K562 (cell line): Measurements from ENCODE around the gene ZNF785. TPM values are rescaled to one million over a fixed set of nuclear protein-coding genes. Genes with fewer than 3 reads are reported as not detected.

Source experiments
- BCOR ChIP-seq: fragments of 450-650 bp; IDR thresholded peaks from 2 replicates; pipeline ENCODE4 v1.6.1; 2016
- CREB5 ChIP-seq: fragments of 250-450 bp; sonication (Bioruptor Pico); IDR thresholded peaks from 2 replicates; pipeline ENCODE4 v1.5.0; 2020; ENCODE audit warnings: mild to moderate bottlenecking
- EGR1 ChIP-seq: fragments of 450-650 bp; conservative IDR thresholded peaks from 2 replicates; pipeline ENCODE4 v1.6.1; 2017; ENCODE audit warnings: mild to moderate bottlenecking
- FOXA1 ChIP-seq: fragments of 450-650 bp; IDR thresholded peaks from 2 replicates; pipeline ENCODE4 v1.6.1; 2016; ENCODE audit warnings: mild to moderate bottlenecking, borderline replicate concordance
- HDAC6 ChIP-seq: IDR thresholded peaks from 2 replicates; pipeline ENCODE4 v1.6.1; 2012; ENCODE audit warnings: low read depth, mild to moderate bottlenecking, control low read depth, inconsistent platforms, low read length, moderate library complexity
- IRF2 ChIP-seq: sonication (generic); formaldehyde crosslinking; IDR thresholded peaks from 2 replicates; pipeline ENCODE4 v1.8.1; 2022; ENCODE audit warnings: mild to moderate bottlenecking, missing genetic modification reagents
- JUNB ChIP-seq: fragments of 450-650 bp; formaldehyde crosslinking; conservative IDR thresholded peaks from 2 replicates; pipeline ENCODE4 v1.4.0; 2020; ENCODE audit warnings: mild to moderate bottlenecking
- KDM2B ChIP-seq: fragments of 250-450 bp; sonication (Bioruptor Pico); IDR thresholded peaks from 2 replicates; pipeline ENCODE4 v1.8.0; 2021; ENCODE audit warnings: mild to moderate bottlenecking, moderate library complexity
- KLF10 ChIP-seq: fragments of 250-450 bp; sonication (Bioruptor Pico); IDR thresholded peaks from 2 replicates; pipeline ENCODE4 v1.6.1; 2021; ENCODE audit warnings: matching md5 sums
- NBN ChIP-seq: fragments of 450-650 bp; IDR thresholded peaks from 2 replicates; pipeline ENCODE4 v1.6.1; 2016; ENCODE audit warnings: low read depth, mild to moderate bottlenecking
- NEUROD1 ChIP-seq: fragments of 150-350 bp; IDR thresholded peaks from 2 replicates; pipeline ENCODE4 v1.6.1; 2014; ENCODE audit warnings: borderline replicate concordance, low read length, low read depth; ENCODE audit not compliant: partially characterized antibody
- NFATC3 ChIP-seq: fragments of 450-650 bp; IDR thresholded peaks from 2 replicates; pipeline ENCODE4 v1.6.1; 2017; ENCODE audit warnings: mild to moderate bottlenecking
- PHB ChIP-seq: fragments of 250-450 bp; sonication (Bioruptor Pico); IDR thresholded peaks from 2 replicates; pipeline ENCODE4 v1.5.0; 2021
- PHF20 ChIP-seq: fragments of 450-650 bp; IDR thresholded peaks from 2 replicates; pipeline ENCODE4 v1.6.1; 2018; ENCODE audit not compliant: partially characterized antibody
- PHF8 ChIP-seq: fragments of 200-600 bp; sonication (generic); IDR thresholded peaks from 2 replicates; pipeline ENCODE4 v1.6.1; 2012; ENCODE audit warnings: mixed run types, mild to moderate bottlenecking, inconsistent platforms, low read length, moderate library complexity, borderline replicate concordance
- PTTG1 ChIP-seq: fragments of 450-650 bp; IDR thresholded peaks from 2 replicates; pipeline ENCODE4 v1.6.1; 2016; ENCODE audit warnings: low read depth, mild to moderate bottlenecking, missing genetic modification characterization, missing compliant biosample characterization
- RBM14 ChIP-seq: fragments of 200-400 bp; formaldehyde crosslinking; IDR thresholded peaks from 2 replicates; pipeline ENCODE4 v1.6.1; 2018; ENCODE audit warnings: low read depth, mild to moderate bottlenecking, low read length, moderate library complexity, borderline replicate concordance; ENCODE audit not compliant: insufficient read depth
- SNAPC5 ChIP-seq: fragments of 250-450 bp; sonication (Bioruptor Pico); IDR thresholded peaks from 2 replicates; pipeline ENCODE4 v1.8.0; 2021; ENCODE audit warnings: moderate library complexity, mild to moderate bottlenecking, inconsistent platforms
- SRSF1 ChIP-seq: fragments of 200-400 bp; formaldehyde crosslinking; IDR thresholded peaks from 2 replicates; pipeline ENCODE4 v1.6.1; 2017; ENCODE audit warnings: mild to moderate bottlenecking, low read depth, low read length, moderate library complexity
- XRCC5 ChIP-seq: fragments of 200-400 bp; formaldehyde crosslinking; IDR thresholded peaks from 2 replicates; pipeline ENCODE4 v1.6.1; 2017; ENCODE audit warnings: low read depth, mild to moderate bottlenecking, low read length
- ZFP30 ChIP-seq: fragments of 250-450 bp; sonication (Bioruptor Pico); IDR thresholded peaks from 2 replicates; pipeline ENCODE4 v1.8.0; 2022; ENCODE audit warnings: moderate library complexity, mild to moderate bottlenecking, inconsistent platforms, borderline replicate concordance
- ZFP36 ChIP-seq: fragments of 150-350 bp; IDR thresholded peaks from 2 replicates; pipeline ENCODE4 v1.6.1; 2018; ENCODE audit warnings: low read length, low read depth; ENCODE audit not compliant: partially characterized antibody
- ZKSCAN3 ChIP-seq: fragments of 250-450 bp; sonication (Bioruptor Pico); IDR thresholded peaks from 2 replicates; pipeline ENCODE4 v1.4.0; 2020
- ZNF398 ChIP-seq: fragments of 250-450 bp; sonication (Bioruptor Pico); IDR thresholded peaks from 2 replicates; pipeline ENCODE4 v1.8.0; 2021; ENCODE audit warnings: moderate library complexity, mild to moderate bottlenecking, inconsistent platforms
- ZNF445 ChIP-seq: fragments of 250-450 bp; sonication (Bioruptor Pico); IDR thresholded peaks from 2 replicates; pipeline ENCODE4 v1.4.0; 2020; ENCODE audit warnings: low read depth, mild to moderate bottlenecking, moderate library complexity
- ZNF512 ChIP-seq: IDR thresholded peaks from 2 replicates; pipeline ENCODE4 v1.6.1; 2016; ENCODE audit warnings: missing genetic modification characterization, missing compliant biosample characterization
- ZNF696 ChIP-seq: fragments of 250-450 bp; sonication (Bioruptor Pico); conservative IDR thresholded peaks from 2 replicates; pipeline ENCODE4 v1.4.0; 2020; ENCODE audit warnings: mild to moderate bottlenecking, moderate library complexity
- polyA plus RNA-seq, 8 experiments: library from polyadenylated mRNA; depleted of rRNA in 4 of 8; stranded (reverse) in 5 of 8; unstranded in 3 of 8; fragments of >200 nt; fragmentation: Nextera tagmentation in 2 of 8; fragmentation: Illumina TruSeq in 1 of 8; extraction: Ambion mirVana in 2 of 8; extraction: Trizol in 1 of 8; gene quantifications; 2 replicates each; pipeline versions ENCODE4 v1.2.1 to v1.2.3, GENCODE V29; 2011 to 2014; ENCODE audit warnings: inconsistent platforms in 1 of 8, missing spikeins in 1 of 8
- total RNA-seq, 7 experiments: library from RNA; depleted of rRNA in 6 of 7; stranded (reverse); fragments of >200 nt in 6 of 7; fragmentation: Illumina TruSeq in 2 of 7; extraction: Trizol in 2 of 7; gene quantifications; 2 replicates each; pipeline versions ENCODE4 v1.2.1 to v1.2.3, GENCODE V29; 2011 to 2021; ENCODE audit warnings: low replicate concordance in 1 of 7

The ZNF785 gene
- total and polyA plus RNA-seq, 9 of the 15 experiments (the other 6 are each of a cell fraction or from before 2014, with no cell fraction given): 0.64 to 11.0 (median 6.4) TPM

GRCh38 chr16:30558789-30559377, 26.6 kb downstream of the ZNF785 start (continued):
- no peak for TF ChIP-seq ZNF398 (CRISPR knock-in tag)
- no peak for TF ChIP-seq PTTG1 (tag)
- no peak for TF ChIP-seq KLF10 (CRISPR knock-in tag)
- no peak for TF ChIP-seq FOXA1
- no peak for TF ChIP-seq JUNB (CRISPR knock-in tag)
- TF ChIP-seq NBN: no peak; the same call in 1 of the 2 replicates
- peak; percentile 56; the same call in 1 of the 2 replicates for TF ChIP-seq ZNF512
- no peak for TF ChIP-seq RBM14
- TF ChIP-seq PHF8: no peak
- no peak for TF ChIP-seq CREB5
- peak; percentile 92 for TF ChIP-seq BCOR
- no peak for TF ChIP-seq EGR1
- no peak for TF ChIP-seq ZKSCAN3 (CRISPR knock-in tag)
- no peak for TF ChIP-seq ZNF696
- TF ChIP-seq NFATC3: no peak; the same call in 1 of the 2 replicates
- TF ChIP-seq SRSF1: no peak
- no peak for TF ChIP-seq PHB
- no peak for TF ChIP-seq ZNF445 (CRISPR knock-in tag)
- TF ChIP-seq IRF2: no peak
- TF ChIP-seq XRCC5: no peak
- TF ChIP-seq HDAC6: no peak
- no peak for TF ChIP-seq NEUROD1
- no peak for TF ChIP-seq ZFP30 (CRISPR knock-in tag)
- TF ChIP-seq KDM2B: 0 out of 2 replicates have a peak, but pooled peaks have one; percentile 43
- no peak for TF ChIP-seq ZFP36
- peak; percentile 76 for TF ChIP-seq PHF20
- no peak for TF ChIP-seq SNAPC5 (CRISPR knock-in tag)
